Left renal pelvis (tissue), 4 donors: Measurements from ENCODE around the gene FRMD3. TPM values are rescaled to one million over a fixed set of nuclear protein-coding genes. Genes with fewer than 3 reads are reported as not detected.
A peak's percentile ranks its signal among the peaks of the same experiment; 100 is the strongest.

Source experiments
- DNase-seq, 4 donors: peaks; one replicate each; pipeline ENCODE4 v3.0.0-alpha.2; 2013; ENCODE audit warnings: low read depth in 4 of 4, low spot score in 3 of 4
- polyA plus RNA-seq, 4 donors: library from polyadenylated mRNA; unstranded; fragments of 120-200 nt; gene quantifications; one replicate each; pipeline ENCODE4 v1.2.1, GENCODE V29; 2013; ENCODE audit not compliant: insufficient read length in 4 of 4

Gene FRMD3
- polyA plus RNA-seq, 4 donors: 2.8 to 27.4 (median 20.6) TPM

- no peak for DNase-seq
Observed at GRCh38 chr9:83475741-83476140, 62.5 kb downstream of the FRMD3 start.

- DNase-seq: no peak
Observed at GRCh38 chr9:83474631-83475030, 63.6 kb downstream of the FRMD3 start.

- no peak for DNase-seq
Observed at GRCh38 chr9:83473488-83473971, 64.7 kb downstream of the FRMD3 start.

- no peak for DNase-seq
Observed at GRCh38 chr9:83472764-83473163, 65.4 kb downstream of the FRMD3 start.

- no peak for DNase-seq
Observed at GRCh38 chr9:83472221-83472665, 66.0 kb downstream of the FRMD3 start.

- no peak for DNase-seq
Observed at GRCh38 chr9:83471241-83471640, 67.0 kb downstream of the FRMD3 start.

GRCh38 chr9:83469722-83470121, 68.5 kb downstream of the FRMD3 start:
- no peak for DNase-seq

GRCh38 chr9:83468821-83469220, 69.4 kb downstream of the FRMD3 start:
- no peak for DNase-seq

- no peak for DNase-seq
Observed at GRCh38 chr9:83466877-83467276, 71.3 kb downstream of the FRMD3 start.

GRCh38 chr9:83466351-83466750, 71.8 kb downstream of the FRMD3 start:
- DNase-seq: no peak

GRCh38 chr9:83459830-83460229, 78.4 kb downstream of the FRMD3 start:
- no peak for DNase-seq

GRCh38 chr9:83458530-83458929, 79.7 kb downstream of the FRMD3 start:
- DNase-seq: no peak

GRCh38 chr9:83457005-83457404, 81.2 kb downstream of the FRMD3 start:
- DNase-seq: no peak

- no peak for DNase-seq
Observed at GRCh38 chr9:83456226-83456625, 82.0 kb downstream of the FRMD3 start.

GRCh38 chr9:83454076-83454475, 84.1 kb downstream of the FRMD3 start:
- DNase-seq: no peak

- DNase-seq: no peak
Observed at GRCh38 chr9:83451308-83451707, 86.9 kb downstream of the FRMD3 start.

GRCh38 chr9:83449983-83450382, 88.2 kb downstream of the FRMD3 start:
- DNase-seq: no peak

- peak in 1 of 4 donors; percentile 29 for DNase-seq
Observed at GRCh38 chr9:83449166-83449565, 89.0 kb downstream of the FRMD3 start.

GRCh38 chr9:83448626-83449025, 89.6 kb downstream of the FRMD3 start:
- DNase-seq: no peak

GRCh38 chr9:83447351-83447750, 90.8 kb downstream of the FRMD3 start:
- no peak for DNase-seq

- no peak for DNase-seq
Observed at GRCh38 chr9:83445703-83446265, 92.4 kb downstream of the FRMD3 start.

GRCh38 chr9:83444110-83444509, 94.1 kb downstream of the FRMD3 start:
- DNase-seq: no peak

- no peak for DNase-seq
Observed at GRCh38 chr9:83441390-83441789, 96.8 kb downstream of the FRMD3 start.
